ENCODE data around the gene IGF1.

IGF1 gene

GRCh38 chr12:102433304-102433703 lies 47.1 kb downstream of the IGF1 start:
- WGBS (ENCODE audit: insufficient coverage): 100% methylated on average over 1 of the region's 1 CpG
- no peaks in the 10 kb centered on the region for H3K4me1 ChIP-seq (ENCODE audit: control extremely low read depth in 1 of 4, control insufficient read depth in 4 of 4, insufficient read depth in 4 of 4, low read length in 3 of 4)
- no peaks in the 10 kb centered on the region for H3K36me3 ChIP-seq (ENCODE audit: control insufficient read depth in 4 of 4, insufficient read depth in 4 of 4, low read length in 3 of 4)
- no peaks in the 10 kb centered on the region for H3K9me3 ChIP-seq (ENCODE audit: control extremely low read depth in 1 of 5, control insufficient read depth in 4 of 5, insufficient read depth in 2 of 5, low read depth in 1 of 5, low read length in 4 of 5)
- POLR2A ChIA-PET: no interaction called here
- CTCF ChIA-PET: no interaction called here
- no peak for DNase-seq
- H3K27me3 ChIP-seq (replicated peaks in 2 of 5; ENCODE audit: control insufficient read depth in 4 of 5, insufficient read depth in 5 of 5, low read length in 4 of 5): no peaks in the 10 kb centered on the region
- no peak overlapping the region for H3K27ac ChIP-seq (ENCODE audit: insufficient read depth in 1 of 2, low read depth in 1 of 2, low read length in 2 of 2, poor library complexity in 1 of 2, severe bottlenecking in 2 of 2)
- H3K4me3 ChIP-seq (ENCODE audit: control insufficient read depth in 1 of 7, extremely low read depth in 1 of 7, insufficient read depth in 4 of 7, low read depth in 2 of 7, low read length in 6 of 7): no peak overlapping the region

- 89% methylated on average over 3 of the region's 3 CpGs for WGBS (ENCODE audit: insufficient coverage)
Observed at GRCh38 chr12:102430661-102431060, 49.7 kb downstream of the IGF1 start.

GRCh38 chr12:102429211-102430154 lies 50.9 kb downstream of the IGF1 start:
- Histone ChIP-seq H3K36me3 (ENCODE audit: control insufficient read depth in 4 of 4, insufficient read depth in 4 of 4, low read length in 3 of 4) (no peaks in the 10 kb centered on the region), H3K27ac (ENCODE audit: insufficient read depth in 1 of 2, low read depth in 1 of 2, low read length in 2 of 2, poor library complexity in 1 of 2, severe bottlenecking in 2 of 2) (no peak overlapping the region), H3K27me3 (replicated peaks in 2 of 5; ENCODE audit: control insufficient read depth in 4 of 5, insufficient read depth in 5 of 5, low read length in 4 of 5) (no peaks in the 10 kb centered on the region), H3K4me3 (ENCODE audit: control insufficient read depth in 1 of 7, extremely low read depth in 1 of 7, insufficient read depth in 4 of 7, low read depth in 2 of 7, low read length in 6 of 7) (no peak overlapping the region), H3K9me3 (ENCODE audit: control extremely low read depth in 1 of 5, control insufficient read depth in 4 of 5, insufficient read depth in 2 of 5, low read depth in 1 of 5, low read length in 4 of 5) (no peaks in the 10 kb centered on the region), H3K4me1 (ENCODE audit: control extremely low read depth in 1 of 4, control insufficient read depth in 4 of 4, insufficient read depth in 4 of 4, low read length in 3 of 4) (no peaks in the 10 kb centered on the region)
- POLR2A ChIA-PET: no interaction called here
- 98% methylated on average over 3 of the region's 3 CpGs for WGBS (ENCODE audit: insufficient coverage)
- DNase-seq: no peak
- CTCF ChIA-PET: no interaction called here

More at GRCh38 chr12:102430661-102431060, 49.7 kb downstream of the IGF1 start:
- H3K4me3 ChIP-seq (ENCODE audit: control insufficient read depth in 1 of 7, extremely low read depth in 1 of 7, insufficient read depth in 4 of 7, low read depth in 2 of 7, low read length in 6 of 7): no peak overlapping the region
- no peaks in the 10 kb centered on the region for H3K27me3 ChIP-seq (replicated peaks in 2 of 5; ENCODE audit: control insufficient read depth in 4 of 5, insufficient read depth in 5 of 5, low read length in 4 of 5)
- H3K9me3 ChIP-seq (ENCODE audit: control extremely low read depth in 1 of 5, control insufficient read depth in 4 of 5, insufficient read depth in 2 of 5, low read depth in 1 of 5, low read length in 4 of 5): no peaks in the 10 kb centered on the region
- DNase-seq: no peak
- H3K4me1 ChIP-seq (ENCODE audit: control extremely low read depth in 1 of 4, control insufficient read depth in 4 of 4, insufficient read depth in 4 of 4, low read length in 3 of 4): no peaks in the 10 kb centered on the region
- no peaks in the 10 kb centered on the region for H3K36me3 ChIP-seq (ENCODE audit: control insufficient read depth in 4 of 4, insufficient read depth in 4 of 4, low read length in 3 of 4)
- no peak overlapping the region for H3K27ac ChIP-seq (ENCODE audit: insufficient read depth in 1 of 2, low read depth in 1 of 2, low read length in 2 of 2, poor library complexity in 1 of 2, severe bottlenecking in 2 of 2)
- ChIA-PET CTCF (interaction anchor here (1.1 kb wide), 1 partner anchor 11 kb away, joined by 3 read pairs; no protein-coding TSS in a partner anchor), POLR2A (no interaction called here)

GRCh38 chr12:102427543-102427941 lies 52.8 kb downstream of the IGF1 start:
- Histone ChIP-seq H3K27me3 (replicated peaks in 2 of 5; ENCODE audit: control insufficient read depth in 4 of 5, insufficient read depth in 5 of 5, low read length in 4 of 5) (no peaks in the 10 kb centered on the region), H3K36me3 (ENCODE audit: control insufficient read depth in 4 of 4, insufficient read depth in 4 of 4, low read length in 3 of 4) (no peaks in the 10 kb centered on the region), H3K27ac (ENCODE audit: insufficient read depth in 1 of 2, low read depth in 1 of 2, low read length in 2 of 2, poor library complexity in 1 of 2, severe bottlenecking in 2 of 2) (no peak overlapping the region), H3K9me3 (ENCODE audit: control extremely low read depth in 1 of 5, control insufficient read depth in 4 of 5, insufficient read depth in 2 of 5, low read depth in 1 of 5, low read length in 4 of 5) (no peaks in the 10 kb centered on the region), H3K4me3 (ENCODE audit: control insufficient read depth in 1 of 7, extremely low read depth in 1 of 7, insufficient read depth in 4 of 7, low read depth in 2 of 7, low read length in 6 of 7) (no peak overlapping the region), H3K4me1 (ENCODE audit: control extremely low read depth in 1 of 4, control insufficient read depth in 4 of 4, insufficient read depth in 4 of 4, low read length in 3 of 4) (no peaks in the 10 kb centered on the region)
- ChIA-PET POLR2A (no interaction called here), CTCF (no interaction called here)
- WGBS (ENCODE audit: insufficient coverage): 90% methylated on average over 7 of the region's 7 CpGs
- no peak for DNase-seq

- CTCF ChIA-PET: no interaction called here
- POLR2A ChIA-PET: no interaction called here
- no peaks in the 10 kb centered on the region for H3K36me3 ChIP-seq (ENCODE audit: control insufficient read depth in 4 of 4, insufficient read depth in 4 of 4, low read length in 3 of 4)
- H3K4me1 ChIP-seq (ENCODE audit: control extremely low read depth in 1 of 4, control insufficient read depth in 4 of 4, insufficient read depth in 4 of 4, low read length in 3 of 4): no peaks in the 10 kb centered on the region
- no peaks in the 10 kb centered on the region for H3K27me3 ChIP-seq (replicated peaks in 2 of 5; ENCODE audit: control insufficient read depth in 4 of 5, insufficient read depth in 5 of 5, low read length in 4 of 5)
- H3K4me3 ChIP-seq (ENCODE audit: control insufficient read depth in 1 of 7, extremely low read depth in 1 of 7, insufficient read depth in 4 of 7, low read depth in 2 of 7, low read length in 6 of 7): no peak overlapping the region
- H3K9me3 ChIP-seq (ENCODE audit: control extremely low read depth in 1 of 5, control insufficient read depth in 4 of 5, insufficient read depth in 2 of 5, low read depth in 1 of 5, low read length in 4 of 5): no peaks in the 10 kb centered on the region
- no peak for DNase-seq
- H3K27ac ChIP-seq (ENCODE audit: insufficient read depth in 1 of 2, low read depth in 1 of 2, low read length in 2 of 2, poor library complexity in 1 of 2, severe bottlenecking in 2 of 2): no peak overlapping the region
- WGBS (ENCODE audit: insufficient coverage): 86% methylated on average over 7 of the region's 8 CpGs
Observed at GRCh38 chr12:102426599-102427542, 53.5 kb downstream of the IGF1 start.

- ChIA-PET POLR2A (interaction anchor here (0.6 kb wide), 1 partner anchor 155 kb away, joined by 5 read pairs; no protein-coding TSS in a partner anchor), CTCF (no interaction called here)
- Histone ChIP-seq H3K36me3 (ENCODE audit: control insufficient read depth in 4 of 4, insufficient read depth in 4 of 4, low read length in 3 of 4) (no peaks in the 10 kb centered on the region), H3K27me3 (replicated peaks in 2 of 5; ENCODE audit: control insufficient read depth in 4 of 5, insufficient read depth in 5 of 5, low read length in 4 of 5) (no peaks in the 10 kb centered on the region), H3K9me3 (ENCODE audit: control extremely low read depth in 1 of 5, control insufficient read depth in 4 of 5, insufficient read depth in 2 of 5, low read depth in 1 of 5, low read length in 4 of 5) (no peaks in the 10 kb centered on the region), H3K4me3 (ENCODE audit: control insufficient read depth in 1 of 7, extremely low read depth in 1 of 7, insufficient read depth in 4 of 7, low read depth in 2 of 7, low read length in 6 of 7) (no peak overlapping the region), H3K4me1 (ENCODE audit: control extremely low read depth in 1 of 4, control insufficient read depth in 4 of 4, insufficient read depth in 4 of 4, low read length in 3 of 4) (no peaks in the 10 kb centered on the region), H3K27ac (ENCODE audit: insufficient read depth in 1 of 2, low read depth in 1 of 2, low read length in 2 of 2, poor library complexity in 1 of 2, severe bottlenecking in 2 of 2) (peak overlapping the region in 1 of 2 experiments; percentile 1)
- no peak for DNase-seq
- 86% methylated on average over 5 of the region's 5 CpGs for WGBS (ENCODE audit: insufficient coverage)
Observed at GRCh38 chr12:102425109-102426039, 55.0 kb downstream of the IGF1 start.

Data from common myeloid progenitor, CD34-positive (primary cell).